ENCODE results near the gene SLC12A4.

- TF ChIP-seq CTCF (IDR thresholded peaks at IDR 0.05) (no peak), EP300 (IDR thresholded peaks at IDR 0.05) (no peak)
Observed at GRCh38 chr16:67965668-67966548, 2.5 kb downstream of the SLC12A4 start.

Data from suprapubic skin (tissue), 3 donors.